ENCODE results near the gene RIPOR1. TPM values are rescaled to one million over a fixed set of nuclear protein-coding genes. Genes with fewer than 3 reads are reported as not detected.
"Not testable (repeated sequence)": the region's sequence is repeated elsewhere in the genome, so short reads cannot be mapped to it uniquely, and the experiment has no call there.

RIPOR1 gene
- polyA plus RNA-seq, 6 donors from 2014 or later = 3.4 to 34.5 (median 16.5) TPM

GRCh38 chr16:67490335-67491096 lies 38.1 kb upstream of the RIPOR1 start:
- no peaks in the 10 kb centered on the region for H3K9me3 Mint-ChIP-seq
- DNase-seq = no peak
- H3K27ac Mint-ChIP-seq = peak overlapping the region; percentile 90 to 97 (median 96)
- H3K36me3 Mint-ChIP-seq = no peaks in the 10 kb centered on the region
- ATAC-seq (ENCODE audit: low read depth in 2 of 2) = no peak
- H3K4me3 Mint-ChIP-seq = peak overlapping the region in 7 of 8 donors; percentile 6 to 87 (median 68)
- no peaks in the 10 kb centered on the region for H3K27me3 Mint-ChIP-seq
- peaks cover 47 to 81% (median 66%) of the 10 kb centered on the region in 3 donors for H3K4me1 Mint-ChIP-seq

GRCh38 chr16:67499106-67499505 lies 29.5 kb upstream of the RIPOR1 start:
- no peaks in the 10 kb centered on the region for H3K27me3 Mint-ChIP-seq
- H3K4me1 Mint-ChIP-seq = peaks cover 26 to 39% (median 34%) of the 10 kb centered on the region in 3 donors
- H3K9me3 Mint-ChIP-seq = no peaks in the 10 kb centered on the region
- H3K4me3 Mint-ChIP-seq = no peak overlapping the region
- peak overlapping the region in 3 of 6 donors; percentile 26 to 82 (median 53) for H3K27ac Mint-ChIP-seq
- no peaks in the 10 kb centered on the region for H3K36me3 Mint-ChIP-seq
- no peak for DNase-seq
- no peak for ATAC-seq (ENCODE audit: low read depth in 2 of 2)

DNA sequence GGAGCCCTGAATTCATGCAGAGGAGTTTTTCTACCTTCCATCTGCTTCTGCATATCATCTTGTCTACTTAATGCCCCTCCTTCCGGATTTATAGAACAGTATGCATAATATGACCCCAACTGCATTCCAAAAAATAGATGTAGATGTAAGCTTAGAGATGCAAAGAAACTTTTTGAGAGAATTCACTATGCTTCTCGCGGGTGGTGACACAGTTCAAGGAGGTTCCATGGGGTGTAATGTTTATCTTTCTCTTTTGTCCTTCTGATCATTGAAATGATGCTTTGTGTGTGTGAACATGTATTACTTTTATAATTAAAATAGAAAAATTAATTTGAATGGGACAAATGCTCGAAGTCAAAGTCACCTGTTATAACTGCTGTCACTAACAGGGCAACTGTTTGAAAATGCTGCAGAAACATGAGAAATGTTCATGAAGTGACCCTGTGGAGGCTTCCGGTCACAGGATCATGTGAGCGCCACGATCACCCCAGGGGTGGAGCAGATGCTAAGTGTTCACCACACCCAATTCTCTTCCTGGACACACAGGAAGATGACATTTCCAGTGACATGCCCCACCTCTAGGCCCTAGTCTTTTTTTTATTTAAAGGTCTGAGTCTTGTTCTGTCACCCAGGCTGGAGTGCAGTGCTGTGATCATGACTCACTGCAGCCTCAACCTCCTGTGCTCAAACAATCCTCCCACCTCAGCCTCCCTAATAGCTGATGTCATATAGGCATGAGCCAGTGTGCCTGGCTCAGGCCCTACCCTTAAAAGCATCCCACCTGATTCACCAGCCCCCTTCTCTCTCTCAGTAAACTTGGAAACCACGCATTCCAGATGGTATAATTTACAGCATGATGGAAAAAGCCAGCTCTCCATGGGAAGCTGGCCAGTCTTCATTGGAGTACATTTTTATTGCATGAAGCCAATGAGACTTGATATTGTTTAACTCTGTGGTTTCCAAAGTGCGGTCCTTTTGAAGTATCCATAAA lies 24.3 kb upstream of the RIPOR1 start:
- H3K9me3 Mint-ChIP-seq = no peaks in the 10 kb centered on the region
- H3K4me3 Mint-ChIP-seq = peak overlapping the region in 6 of 8 donors; percentile 24 to 68 (median 51)
- no peak for DNase-seq
- peak overlapping the region; percentile 44 to 93 (median 77) for H3K27ac Mint-ChIP-seq
- no peaks in the 10 kb centered on the region for H3K36me3 Mint-ChIP-seq
- H3K4me1 Mint-ChIP-seq = peaks cover 37 to 45% (median 41%) of the 10 kb centered on the region in 3 donors
- H3K27me3 Mint-ChIP-seq = no peaks in the 10 kb centered on the region
- peak; percentile 33 to 34 for ATAC-seq (ENCODE audit: low read depth in 2 of 2)

DNA sequence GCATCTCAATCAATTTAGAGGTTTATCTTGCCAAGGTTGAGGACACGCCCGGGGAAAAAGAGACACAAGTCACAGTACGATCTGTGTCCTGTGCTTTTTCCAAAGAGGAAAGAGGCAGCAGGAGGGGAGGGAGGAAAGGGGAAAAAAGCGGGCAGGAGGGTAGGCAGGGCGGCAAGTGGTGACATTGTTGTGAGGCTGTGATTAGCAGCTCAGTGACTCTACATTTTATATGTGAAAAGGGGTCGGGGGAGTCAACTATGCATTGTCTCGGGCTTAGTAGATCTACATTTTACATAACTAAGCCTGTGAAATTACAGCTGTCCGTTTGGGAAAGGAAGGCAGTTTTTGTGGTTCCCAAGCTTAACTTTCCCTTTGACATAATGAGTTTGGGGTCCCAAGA lies 22.2 kb upstream of the RIPOR1 start:
- Mint-ChIP-seq H3K9me3 (no peaks in the 10 kb centered on the region), H3K27ac (peak overlapping the region in 4 of 6 donors; percentile 22 to 86 (median 74)), H3K4me3 (peak overlapping the region in 1 of 8 donors; percentile 15)

DNA sequence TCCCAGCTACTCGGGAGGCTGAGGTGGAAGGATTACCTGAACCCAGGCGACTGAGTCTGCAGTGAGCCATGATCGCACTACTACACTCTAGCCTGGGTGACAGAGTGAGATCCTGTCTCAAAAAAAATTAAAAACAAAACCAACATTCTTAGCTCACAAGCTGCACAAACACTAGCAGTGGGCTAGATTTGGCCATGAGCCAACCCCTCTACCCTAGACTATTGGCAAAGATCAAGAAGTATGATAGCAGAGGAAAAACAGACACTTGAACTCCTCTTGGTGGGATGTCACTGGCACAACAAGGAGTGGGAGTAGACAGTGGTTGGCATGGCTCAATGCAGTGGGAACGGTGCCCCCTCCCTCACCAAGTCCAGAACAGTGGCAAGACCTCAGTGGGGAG lies 19.6 kb upstream of the RIPOR1 start:
- no peak for ATAC-seq (ENCODE audit: low read depth in 2 of 2)
- H3K27me3 Mint-ChIP-seq = no peaks in the 10 kb centered on the region
- no peaks in the 10 kb centered on the region for H3K36me3 Mint-ChIP-seq
- H3K4me3 Mint-ChIP-seq = no peak overlapping the region
- peaks cover 27 to 44% (median 44%) of the 10 kb centered on the region in 3 donors for H3K4me1 Mint-ChIP-seq
- H3K27ac Mint-ChIP-seq = peak overlapping the region in 1 of 6 donors; percentile 54
- no peaks in the 10 kb centered on the region for H3K9me3 Mint-ChIP-seq
- DNase-seq = no peak

More for the DNA sequence above, 22.2 kb upstream of the RIPOR1 start:
- ATAC-seq (ENCODE audit: low read depth in 2 of 2) (no peak), DNase-seq (no peak)
- no peaks in the 10 kb centered on the region for H3K36me3 Mint-ChIP-seq
- H3K27me3 Mint-ChIP-seq = no peaks in the 10 kb centered on the region
- H3K4me1 Mint-ChIP-seq = peaks cover 34 to 47% (median 39%) of the 10 kb centered on the region in 3 donors

GRCh38 chr16:67513892-67514291 lies 14.7 kb upstream of the RIPOR1 start:
- Mint-ChIP-seq H3K4me1 (peaks cover 42 to 61% (median 57%) of the 10 kb centered on the region in 3 donors), H3K4me3 (peak overlapping the region in 4 of 8 donors; percentile 32 to 91 (median 68)), H3K27ac (peak overlapping the region in 3 of 6 donors; percentile 36 to 99 (median 97))
- not testable (repeated sequence) for H3K27me3 Mint-ChIP-seq; H3K36me3 Mint-ChIP-seq; ATAC-seq (ENCODE audit: low read depth in 2 of 2); DNase-seq; H3K9me3 Mint-ChIP-seq

DNA sequence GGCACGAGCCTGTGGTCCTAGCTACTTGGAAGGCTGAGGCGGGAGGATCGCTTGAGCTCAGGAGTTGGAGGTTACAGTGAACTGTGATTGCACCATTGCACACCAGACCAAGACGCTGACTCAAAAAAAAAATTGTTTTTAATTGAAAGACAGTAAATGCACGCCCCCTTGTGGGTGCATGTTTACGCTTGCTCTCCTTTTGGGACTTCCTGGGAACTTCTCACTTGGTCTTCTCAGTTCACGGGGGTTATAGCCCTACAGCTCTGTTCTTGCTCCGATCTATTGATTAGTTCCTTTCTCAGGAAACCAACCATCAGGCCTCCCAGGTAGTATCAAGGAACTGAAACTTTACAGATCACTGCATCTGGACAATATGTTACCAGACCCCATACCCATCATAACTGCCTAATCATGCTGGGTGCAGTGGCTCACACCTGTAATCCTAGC lies 14.2 kb upstream of the RIPOR1 start:
- peaks cover 47 to 66% (median 62%) of the 10 kb centered on the region in 3 donors for H3K4me1 Mint-ChIP-seq

DNA sequence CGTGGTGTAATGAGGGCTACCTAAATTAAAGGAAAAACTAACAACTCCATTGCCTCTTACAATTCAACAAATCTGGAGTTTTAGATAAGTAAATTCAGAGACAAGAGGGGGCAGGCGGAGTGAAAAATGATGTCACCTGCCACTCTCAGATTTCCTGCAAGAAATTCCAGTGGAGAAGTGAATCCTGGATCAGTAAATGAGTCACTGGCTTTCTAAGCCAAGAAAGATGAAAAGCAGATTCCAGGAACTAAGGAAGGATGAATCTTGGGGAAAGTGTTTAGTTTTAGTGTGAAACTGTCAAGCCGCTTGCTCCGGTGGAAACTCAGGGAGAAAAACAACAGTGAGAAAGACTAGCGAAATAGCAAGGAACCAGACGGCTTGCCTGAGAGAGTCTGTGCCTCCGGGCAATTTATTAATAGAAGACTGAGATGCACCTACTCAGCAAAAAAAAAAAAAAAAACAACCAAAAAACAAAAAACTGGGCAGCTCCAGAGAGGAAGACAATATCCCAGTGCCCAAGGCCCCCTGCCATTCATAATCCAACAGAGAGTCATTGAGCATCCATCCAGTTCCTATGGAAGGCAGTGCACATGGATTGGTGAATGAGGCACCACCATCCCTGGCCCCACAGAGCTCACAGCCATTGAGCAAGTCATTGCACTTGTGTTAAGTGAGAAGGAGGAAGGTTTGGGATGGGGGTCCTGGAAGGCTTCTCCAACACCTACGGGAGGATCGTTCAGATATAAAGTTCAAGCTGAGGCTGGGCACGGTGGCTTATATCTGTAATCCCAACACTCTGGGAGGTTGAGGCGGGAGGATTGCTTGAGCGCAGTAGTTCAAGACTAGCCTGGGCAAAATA lies 12.1 kb upstream of the RIPOR1 start:
- Mint-ChIP-seq H3K9me3 (no peaks in the 10 kb centered on the region), H3K27me3 (no peaks in the 10 kb centered on the region), H3K4me3 (peak overlapping the region; percentile 53 to 91 (median 76)), H3K4me1 (peaks cover 65 to 84% (median 82%) of the 10 kb centered on the region in 3 donors), H3K27ac (peak overlapping the region; percentile 84 to 99 (median 96)), H3K36me3 (no peaks in the 10 kb centered on the region)
- DNase-seq (no peak), ATAC-seq (ENCODE audit: low read depth in 2 of 2) (no peak)

More for the DNA sequence above, 14.2 kb upstream of the RIPOR1 start:
- H3K36me3 Mint-ChIP-seq = no peaks in the 10 kb centered on the region
- peak overlapping the region in 7 of 8 donors; percentile 1 to 91 (median 65) for H3K4me3 Mint-ChIP-seq
- ATAC-seq (ENCODE audit: low read depth in 2 of 2) = peak; percentile 27 to 34
- peak overlapping the region; percentile 76 to 99 (median 94) for H3K27ac Mint-ChIP-seq
- DNase-seq = peak; percentile 77
- no peaks in the 10 kb centered on the region for H3K27me3 Mint-ChIP-seq
- no peaks in the 10 kb centered on the region for H3K9me3 Mint-ChIP-seq

DNA sequence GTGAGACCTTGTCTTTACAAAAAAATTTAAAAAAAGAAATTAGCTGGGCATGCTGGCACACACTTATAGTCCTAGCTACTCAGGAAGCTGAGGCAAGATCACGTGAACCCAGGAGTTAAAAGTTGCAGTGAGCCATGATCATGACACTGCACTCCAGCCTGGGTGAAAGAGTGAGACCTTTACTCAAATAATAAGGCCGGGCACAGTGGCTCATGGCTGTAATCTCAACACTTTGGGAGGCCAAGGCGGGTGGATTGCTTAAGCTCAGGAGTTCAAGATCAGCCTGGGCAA lies 11.5 kb upstream of the RIPOR1 start:
- no peak for ATAC-seq (ENCODE audit: low read depth in 2 of 2)
- Mint-ChIP-seq H3K9me3 (no peaks in the 10 kb centered on the region), H3K27me3 (no peaks in the 10 kb centered on the region), H3K27ac (peak overlapping the region; percentile 84 to 99 (median 96)), H3K4me3 (peak overlapping the region in 7 of 8 donors; percentile 57 to 91 (median 77)), H3K4me1 (peaks cover 64 to 88% (median 81%) of the 10 kb centered on the region in 3 donors), H3K36me3 (no peaks in the 10 kb centered on the region)
- DNase-seq = no peak

GRCh38 chr16:67517661-67518423 lies 10.8 kb upstream of the RIPOR1 start:
- ATAC-seq (ENCODE audit: low read depth in 2 of 2) (peak; percentile 71 to 76), DNase-seq (peak; percentile 92)
- no peaks in the 10 kb centered on the region for H3K9me3 Mint-ChIP-seq
- H3K36me3 Mint-ChIP-seq = no peaks in the 10 kb centered on the region
- H3K4me3 Mint-ChIP-seq = peak overlapping the region; percentile 67 to 91 (median 85)
- peak overlapping the region; percentile 97 to 100 (median 99) for H3K27ac Mint-ChIP-seq
- H3K4me1 Mint-ChIP-seq = peaks cover 65 to 92% (median 80%) of the 10 kb centered on the region in 3 donors
- H3K27me3 Mint-ChIP-seq = no peaks in the 10 kb centered on the region

DNA sequence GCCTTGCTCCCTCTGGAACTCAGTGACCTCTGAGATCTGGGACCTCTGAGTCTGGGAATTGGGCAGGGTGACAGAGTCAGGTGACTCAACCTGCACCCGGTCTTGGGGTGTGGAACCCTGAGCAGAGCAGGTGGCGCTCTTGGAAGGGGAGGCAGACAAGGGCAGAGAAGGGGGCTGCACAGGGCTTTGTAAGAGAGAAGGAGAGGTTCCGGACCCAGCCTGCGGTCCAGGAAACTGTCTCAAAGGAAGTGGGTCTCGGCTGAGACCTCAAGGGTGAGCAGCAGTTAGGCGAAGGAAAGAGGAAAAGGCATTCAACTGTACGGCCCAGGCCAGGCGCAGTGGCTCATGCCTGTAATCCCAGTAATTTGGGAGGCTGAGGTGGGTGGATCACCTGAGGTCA lies 10.0 kb upstream of the RIPOR1 start:
- H3K36me3 Mint-ChIP-seq = no peaks in the 10 kb centered on the region
- H3K4me3 Mint-ChIP-seq = peak overlapping the region; percentile 67 to 91 (median 85)
- no peaks in the 10 kb centered on the region for H3K9me3 Mint-ChIP-seq
- DNase-seq (no peak), ATAC-seq (ENCODE audit: low read depth in 2 of 2) (no peak)
- no peaks in the 10 kb centered on the region for H3K27me3 Mint-ChIP-seq
- H3K4me1 Mint-ChIP-seq = peaks cover 67 to 90% (median 78%) of the 10 kb centered on the region in 3 donors
- H3K27ac Mint-ChIP-seq = peak overlapping the region; percentile 97 to 100 (median 99)

- H3K27me3 Mint-ChIP-seq = no peaks in the 10 kb centered on the region
- no peaks in the 10 kb centered on the region for H3K9me3 Mint-ChIP-seq
- H3K4me3 Mint-ChIP-seq = peak overlapping the region; percentile 67 to 91 (median 85)
- peaks cover 67 to 88% (median 75%) of the 10 kb centered on the region in 3 donors for H3K4me1 Mint-ChIP-seq
- DNase-seq (no peak), ATAC-seq (ENCODE audit: low read depth in 2 of 2) (no peak)
- H3K36me3 Mint-ChIP-seq = no peaks in the 10 kb centered on the region
- peak overlapping the region; percentile 97 to 100 (median 99) for H3K27ac Mint-ChIP-seq
Observed at GRCh38 chr16:67519242-67519641, 9.4 kb upstream of the RIPOR1 start.

Measured in naive B cell (primary cell).